ENCODE measurements around the gene SNTA1. TPM values are rescaled to one million over a fixed set of nuclear protein-coding genes. Genes with fewer than 3 reads are reported as not detected.

SNTA1 gene
- total and polyA plus RNA-seq, 9 of the 15 experiments (the other 6 are each of a cell fraction or from before 2014, with no cell fraction given), result 1.2 to 40.8 (median 20.3) TPM

GRCh38 chr20:33423141-33423834 is 20.3 kb downstream of the SNTA1 start (continued):
- peak; percentile 65 to 77; a peak in 3 of 4 replicates for TF ChIP-seq MAZ (CRISPR knock-in tag; conservative IDR thresholded peaks at IDR 0.05 in 1 of 2, IDR thresholded peaks at IDR 0.05 in 1 of 2)
- peak; percentile 34; the same call in 1 of the 2 replicates for TF ChIP-seq EP300 (IDR thresholded peaks at IDR 0.05; ENCODE audit: low read length)
- peak; percentile 41 for TF ChIP-seq ATF3 (IDR thresholded peaks at IDR 0.05)
- no peak for TF ChIP-seq ATF3 (CRISPR knock-in tag; conservative IDR thresholded peaks at IDR 0.05)
- TF ChIP-seq MNT (conservative IDR thresholded peaks at IDR 0.05), result peak in 1 of 2 experiments; percentile 47; a peak in 2 of 4 replicates
- peak; percentile 77 for TF ChIP-seq JUND (IDR thresholded peaks at IDR 0.05; ENCODE audit: borderline replicate concordance, low read depth, low read length)
- TF ChIP-seq JUND (tag; IDR thresholded peaks at IDR 0.05; ENCODE audit: borderline replicate concordance, low read depth, low read length), result no peak; the same call in 2 of the 3 replicates
- peak; percentile 84 for TF ChIP-seq ZBTB7A (IDR thresholded peaks at IDR 0.05; ENCODE audit: borderline replicate concordance, control insufficient read depth, low read depth, low read length)
- peak; percentile 33; the same call in 1 of the 2 replicates for TF ChIP-seq SMARCE1 (IDR thresholded peaks at IDR 0.05)
- TF ChIP-seq KDM1A (IDR thresholded peaks at IDR 0.05), result peak; percentile 61 to 69; a peak in 3 of 4 replicates
- TF ChIP-seq RBBP5 (IDR thresholded peaks at IDR 0.05; ENCODE audit: borderline replicate concordance, insufficient read depth, low read length, poor library complexity, severe bottlenecking), result no peak
- peak; percentile 36; the same call in 1 of the 2 replicates for TF ChIP-seq CBFA2T2 (conservative IDR thresholded peaks at IDR 0.05)
- peak; percentile 46; the same call in 1 of the 2 replicates for TF ChIP-seq NCOR1 (IDR thresholded peaks at IDR 0.05)
- no peak for TF ChIP-seq FOXO4 (CRISPR knock-in tag; IDR thresholded peaks at IDR 0.05)
- 0 out of 2 replicates have a peak, but pooled peaks have one; percentile 48 for TF ChIP-seq PHF21A (IDR thresholded peaks at IDR 0.05; ENCODE audit: borderline replicate concordance, low read depth)
- peak; percentile 37 for TF ChIP-seq PRDM10 (IDR thresholded peaks at IDR 0.05; ENCODE audit: partially characterized antibody)
- 0 out of 2 replicates have a peak, but pooled peaks have one; percentile 10 for TF ChIP-seq JUN (IDR thresholded peaks at IDR 0.05; ENCODE audit: borderline replicate concordance, low read depth, low read length)
- TF ChIP-seq JUN (CRISPR knock-in tag; IDR thresholded peaks at IDR 0.05; ENCODE audit: borderline replicate concordance), result no peak
- peak; percentile 52; the same call in 1 of the 2 replicates for TF ChIP-seq ARID1B (IDR thresholded peaks at IDR 0.05)
- TF ChIP-seq MAFG (tag; conservative IDR thresholded peaks at IDR 0.05), result peak; percentile 28; the same call in 1 of the 2 replicates
